ENCODE results near the gene IRF6. TPM values are rescaled to one million over a fixed set of nuclear protein-coding genes. Genes with fewer than 3 reads are reported as not detected.

Gene IRF6
- total and polyA plus RNA-seq, 11 donors = 1.5 to 99.4 (median 41.9) TPM

DNA sequence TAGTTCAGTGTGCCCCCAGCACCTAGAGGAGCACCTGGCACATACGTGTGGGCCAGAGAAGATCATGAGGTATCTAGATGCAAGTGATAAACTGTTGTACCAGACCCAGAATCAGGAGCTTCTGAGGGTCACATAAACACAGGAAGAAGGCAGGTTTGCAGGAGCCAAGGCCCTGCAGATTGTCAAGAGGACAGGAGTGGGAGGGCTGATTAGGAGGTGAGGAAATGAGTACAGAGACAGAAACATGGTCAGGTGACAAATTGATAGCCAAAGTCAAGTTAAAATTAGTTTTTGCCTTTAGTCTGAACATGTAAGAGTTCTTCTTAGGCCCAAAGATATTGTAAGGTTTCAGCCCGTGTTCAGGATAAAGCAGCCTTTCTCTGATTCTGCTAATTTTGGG is 64.1 kb downstream of the IRF6 start:
- H3K4me3 ChIP-seq = peak overlapping the region in 6 of 12 donors; percentile 12 to 39 (median 22)
- intact Hi-C loops (cut with DNase I) = loop anchor here in 3 of 10 donors (2.0 to 10.0 kb wide), 3 partner anchors 45 to 107 kb away; no protein-coding TSS in a partner anchor
- peaks cover 0 to 39% (median 21%) of the 10 kb centered on the region in 12 donors for H3K4me1 ChIP-seq
- H3K9me3 ChIP-seq = no peaks in the 10 kb centered on the region
- TF ChIP-seq CTCF (IDR thresholded peaks at IDR 0.05) (no peak), POLR2A (IDR thresholded peaks at IDR 0.05) (no peak)
- H3K27me3 ChIP-seq = no peaks in the 10 kb centered on the region
- DNase-seq = peak in 4 of 5 donors; percentile 33 to 49 (median 42)
- no peaks in the 10 kb centered on the region for H3K36me3 ChIP-seq
- WGBS, 4 donors = 28 to 49% (median 37%) methylated on average over 2 of the region's 2 CpGs
- H3K27ac ChIP-seq = peak overlapping the region; percentile 58 to 88 (median 84)
- peak; percentile 69 to 88 (median 82) for ATAC-seq

DNA sequence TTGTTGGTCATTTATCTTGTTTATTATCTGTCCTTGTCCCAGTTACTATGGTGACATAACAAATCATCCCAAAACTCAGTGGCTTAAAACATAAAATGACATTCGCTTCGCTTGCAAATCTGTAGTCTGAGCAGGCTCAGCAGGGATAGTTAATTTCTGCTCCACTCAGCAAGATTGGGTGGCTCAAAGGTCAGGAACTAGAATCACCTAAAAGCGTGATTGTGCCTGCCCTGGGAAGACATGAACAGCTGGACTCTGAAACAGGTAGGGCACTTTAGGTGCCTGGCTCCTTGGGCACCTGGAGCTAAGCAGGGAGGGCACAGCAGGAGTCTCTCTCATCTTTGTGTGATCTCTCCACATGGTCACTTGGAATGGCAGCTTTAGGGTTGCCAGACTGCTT is 64.7 kb downstream of the IRF6 start:
- intact Hi-C loops (cut with DNase I) = loop anchor here in 2 of 10 donors (5.0 to 10.0 kb wide), 2 partner anchors 44 to 106 kb away; no protein-coding TSS in a partner anchor
- Histone ChIP-seq H3K4me3 (no peak overlapping the region), H3K9me3 (no peaks in the 10 kb centered on the region), H3K36me3 (no peaks in the 10 kb centered on the region), H3K27ac (peak overlapping the region in 10 of 12 donors; percentile 71 to 88 (median 84)), H3K4me1 (peaks cover 0 to 39% (median 21%) of the 10 kb centered on the region in 12 donors), H3K27me3 (no peaks in the 10 kb centered on the region)
- 93 to 95% (median 94%) methylated on average over 3 of the region's 3 CpGs for WGBS, 4 donors
- DNase-seq (no peak), ATAC-seq (no peak)
- TF ChIP-seq POLR2A (IDR thresholded peaks at IDR 0.05) (no peak), CTCF (IDR thresholded peaks at IDR 0.05) (no peak)

DNA sequence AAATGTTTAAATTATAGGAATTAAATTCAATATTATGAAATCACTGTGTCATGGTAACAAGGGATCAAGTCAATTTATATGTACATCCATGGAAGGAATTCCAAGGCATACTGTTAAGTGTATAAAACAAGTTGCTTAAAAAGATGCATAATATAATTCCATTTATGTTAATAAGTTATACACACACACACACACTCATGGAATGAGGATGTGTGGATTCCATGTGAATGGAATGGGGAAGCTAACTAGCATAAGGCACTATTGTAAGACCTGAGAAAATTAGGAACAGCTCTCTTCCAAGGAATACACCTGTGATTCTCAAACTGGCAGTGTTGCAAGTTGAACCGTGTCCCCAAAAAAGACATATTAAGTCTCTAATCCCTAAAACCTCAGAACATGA is 67.7 kb downstream of the IRF6 start:
- ATAC-seq (no peak), DNase-seq (no peak)
- H3K27me3 ChIP-seq = no peaks in the 10 kb centered on the region
- intact Hi-C loops (cut with DNase I) = no loop called here
- 89 to 100% (median 92%) methylated on average over 1 of the region's 1 CpG for WGBS, 4 donors
- no peak overlapping the region for H3K27ac ChIP-seq
- no peak overlapping the region for H3K4me3 ChIP-seq
- H3K9me3 ChIP-seq = no peaks in the 10 kb centered on the region
- TF ChIP-seq CTCF (IDR thresholded peaks at IDR 0.05) = no peak
- no peak for TF ChIP-seq POLR2A (IDR thresholded peaks at IDR 0.05)
- H3K36me3 ChIP-seq = no peaks in the 10 kb centered on the region
- H3K4me1 ChIP-seq = peaks cover 0 to 44% (median 25%) of the 10 kb centered on the region in 12 donors

- H3K27ac ChIP-seq = no peak overlapping the region
- DNase-seq (no peak), ATAC-seq (no peak)
- intact Hi-C loops (cut with DNase I) = no loop called here
- H3K4me1 ChIP-seq = peaks cover 0 to 39% (median 19%) of the 10 kb centered on the region in 12 donors
- no peaks in the 10 kb centered on the region for H3K36me3 ChIP-seq
- WGBS, 4 donors = 70 to 79% (median 77%) methylated on average over 5 of the region's 5 CpGs
- H3K4me3 ChIP-seq = no peak overlapping the region
- H3K27me3 ChIP-seq = no peaks in the 10 kb centered on the region
- TF ChIP-seq POLR2A (IDR thresholded peaks at IDR 0.05) (no peak), CTCF (IDR thresholded peaks at IDR 0.05) (no peak)
- H3K9me3 ChIP-seq = no peaks in the 10 kb centered on the region
Measured at GRCh38 chr1:209737118-209737505, 68.8 kb downstream of the IRF6 start.
